HEK293T (cell line): ENCODE results near the gene ARMH3.

Experiments
- CTCF ChIA-PET: fragments of 350-600 bp; formaldehyde crosslinking; extraction: SDS; loops from one replicate; lab custom pipeline; 2021; ENCODE audit warnings: antibody characterized with exemption, inconsistent platforms; lab: Yijun Ruan, JAX
- POLR2A ChIA-PET: fragments of 350-600 bp; formaldehyde crosslinking; extraction: SDS; loops from one replicate; lab custom pipeline; 2020; ENCODE audit warnings: antibody characterized with exemption, inconsistent platforms; lab: Yijun Ruan, JAX
- DNase-seq: peaks from one replicate; pipeline ENCODE4 v3.0.0; 2012; ENCODE audit warnings: mixed read lengths; ENCODE audit errors: extremely low spot score
- ARNT ChIP-seq: fragments of 450-650 bp; IDR thresholded peaks from 2 replicates; pipeline ENCODE4 v1.6.1; 2017; ENCODE audit warnings: mild to moderate bottlenecking
- BHLHE40 ChIP-seq: fragments of 450-650 bp; IDR thresholded peaks from 2 replicates; pipeline ENCODE4 v1.6.1; 2016; ENCODE audit warnings: mild to moderate bottlenecking, moderate library complexity, borderline replicate concordance
- CTBP1 ChIP-seq: fragments of 450-650 bp; IDR thresholded peaks from 2 replicates; pipeline ENCODE4 v1.6.1; 2016; ENCODE audit warnings: borderline replicate concordance
- ELF4 ChIP-seq: fragments of 450-650 bp; IDR thresholded peaks from 2 replicates; pipeline ENCODE4 v1.6.1; 2017; ENCODE audit warnings: antibody characterized with exemption
- FOXA1 ChIP-seq: fragments of 450-650 bp; IDR thresholded peaks from 2 replicates; pipeline ENCODE4 v1.6.1; 2016; ENCODE audit warnings: mild to moderate bottlenecking
- FOXK2 ChIP-seq: fragments of 450-650 bp; IDR thresholded peaks from 2 replicates; pipeline ENCODE4 v1.6.1; 2016; ENCODE audit warnings: mild to moderate bottlenecking
- FOXM1 ChIP-seq: fragments of 450-650 bp; IDR thresholded peaks from 2 replicates; pipeline ENCODE4 v1.6.1; 2017; ENCODE audit warnings: mild to moderate bottlenecking, borderline replicate concordance
- HDGF ChIP-seq: fragments of 450-650 bp; IDR thresholded peaks from 2 replicates; pipeline ENCODE4 v1.6.1; 2017; ENCODE audit warnings: antibody characterized with exemption, borderline replicate concordance
- L3MBTL2 ChIP-seq: fragments of 450-650 bp; conservative IDR thresholded peaks from 2 replicates; pipeline ENCODE4 v1.6.1; 2016; ENCODE audit warnings: mild to moderate bottlenecking
- LEF1 ChIP-seq: fragments of 450-650 bp; IDR thresholded peaks from 2 replicates; pipeline ENCODE4 v1.6.1; 2017; ENCODE audit warnings: mild to moderate bottlenecking, borderline replicate concordance
- NFRKB ChIP-seq: fragments of 450-650 bp; IDR thresholded peaks from 2 replicates; pipeline ENCODE4 v1.6.1; 2016; ENCODE audit warnings: mild to moderate bottlenecking, moderate library complexity
- PKNOX1 ChIP-seq: fragments of 450-650 bp; IDR thresholded peaks from 2 replicates; pipeline ENCODE4 v1.6.1; 2016
- SP1 ChIP-seq: fragments of 450-650 bp; IDR thresholded peaks from 2 replicates; pipeline ENCODE4 v1.6.1; 2017
- SUZ12 ChIP-seq: fragments of 450-650 bp; IDR thresholded peaks from 2 replicates; pipeline ENCODE4 v1.6.1; 2016; ENCODE audit warnings: mild to moderate bottlenecking
- TARDBP ChIP-seq: fragments of 450-650 bp; IDR thresholded peaks from 2 replicates; pipeline ENCODE4 v1.6.1; 2016
- ZNF384 ChIP-seq: fragments of 450-650 bp; IDR thresholded peaks from 2 replicates; pipeline ENCODE4 v1.6.1; 2016

The ARMH3 gene

GRCh38 chr10:102067091-102067916 is 11.3 kb upstream of the ARMH3 start:
- TF ChIP-seq ARNT = no peak
- no peak for TF ChIP-seq CTBP1
- TF ChIP-seq PKNOX1 = no peak
- no peak for TF ChIP-seq BHLHE40
- no peak for TF ChIP-seq FOXK2
- no peak for TF ChIP-seq FOXA1
- TF ChIP-seq HDGF = no peak
- TF ChIP-seq ELF4 = no peak
- no peak for TF ChIP-seq FOXM1
- TF ChIP-seq TARDBP = no peak
- TF ChIP-seq LEF1 = no peak
- TF ChIP-seq SP1 = no peak
- no peak for TF ChIP-seq L3MBTL2
- no peak for TF ChIP-seq ZNF384
- no peak for TF ChIP-seq NFRKB
- TF ChIP-seq SUZ12 = no peak
- CTCF ChIA-PET = interaction anchor here (0.6 to 1.2 kb wide), 4 partner anchors 11 to 226 kb away, joined by 3 to 4 read pairs (median 3); no protein-coding TSS in a partner anchor
- POLR2A ChIA-PET = interaction anchor here (0.5 to 1.0 kb wide), 3 partner anchors 9 to 365 kb away, joined by 3 to 4 read pairs (median 4); partner anchors contain the start of gene CUEDC2
- no peak for DNase-seq

- CTCF ChIA-PET = interaction anchor here (0.6 to 1.2 kb wide), 4 partner anchors 10 to 226 kb away, joined by 3 to 4 read pairs (median 3); no protein-coding TSS in a partner anchor
- DNase-seq = peak; percentile 4
- POLR2A ChIA-PET = interaction anchor here (1.0 to 1.1 kb wide), 4 partner anchors 9 to 225 kb away, joined by 3 to 4 read pairs (median 4); no protein-coding TSS in a partner anchor
- TF ChIP-seq HDGF (no peak), ARNT (no peak), FOXA1 (no peak), FOXM1 (no peak), FOXK2 (no peak), ZNF384 (no peak), CTBP1 (no peak)
These were observed 10.6 kb upstream of the ARMH3 start for GRCh38 chr10:102066399-102067088.

GRCh38 chr10:102065561-102066398 is 9.8 kb upstream of the ARMH3 start:
- POLR2A ChIA-PET = interaction anchor here (0.8 to 1.1 kb wide), 5 partner anchors 8 to 225 kb away, joined by 3 to 5 read pairs (median 4); no protein-coding TSS in a partner anchor
- TF ChIP-seq LEF1 = peak; percentile 48; the same call in 1 of the 2 replicates
- no peak for TF ChIP-seq ELF4
- CTCF ChIA-PET = no interaction called here
- peak; percentile 62 for DNase-seq

- ChIA-PET POLR2A (interaction anchor here (0.8 to 1.1 kb wide), 2 partner anchors 10 to 56 kb away, joined by 3 to 5 read pairs; no protein-coding TSS in a partner anchor), CTCF (no interaction called here)
- peak; percentile 72 for TF ChIP-seq L3MBTL2
- TF ChIP-seq TARDBP = no peak
- peak; percentile 92 for DNase-seq
These were observed 9.0 kb upstream of the ARMH3 start, which contains the start of gene HPS6 for GRCh38 chr10:102064868-102065560. Gene HPS6 (plus strand): TSS chr10:102065349. CDS start chr10:102065475, 126 bp downstream.

- DNase-seq = no peak
- no peak for TF ChIP-seq FOXK2
- no peak for TF ChIP-seq SUZ12
- TF ChIP-seq NFRKB = no peak
- TF ChIP-seq ARNT = no peak
- TF ChIP-seq L3MBTL2 = no peak
- no peak for TF ChIP-seq LEF1
- no peak for TF ChIP-seq FOXA1
- no peak for TF ChIP-seq SP1
- no peak for TF ChIP-seq ZNF384
- TF ChIP-seq PKNOX1 = no peak
- TF ChIP-seq ELF4 = no peak
- TF ChIP-seq HDGF = no peak
- TF ChIP-seq TARDBP = no peak
- TF ChIP-seq FOXM1 = no peak
- TF ChIP-seq BHLHE40 = no peak
- TF ChIP-seq CTBP1 = no peak
- POLR2A ChIA-PET = no interaction called here
- CTCF ChIA-PET = no interaction called here
These were observed 8.5 kb upstream of the ARMH3 start for GRCh38 chr10:102064503-102064867.
